Breast epithelium (tissue), 3 donors: ENCODE results near the gene GULP1.

ENCODE experiments used
- POLR2A ChIP-seq: fragments of 450-650 bp; IDR thresholded peaks from one replicate; pipeline ENCODE4 v1.6.1; 2016; ENCODE audit warnings: antibody characterized with exemption, mild to moderate bottlenecking, moderate library complexity
- POLR2AphosphoS5 ChIP-seq, 3 donors: sonication (generic); formaldehyde crosslinking; IDR thresholded peaks; one replicate each; pipeline ENCODE4 v1.6.1; 2017; ENCODE audit warnings: antibody characterized with exemption in 3 of 3
- TF ChIP-seq, protein P1 (sequence below), 3 donors: fragments of 450-650 bp; IDR thresholded peaks; one replicate each; pipeline ENCODE4 v1.5.1; 2016 to 2017; ENCODE audit warnings: antibody characterized with exemption in 3 of 3, mild to moderate bottlenecking in 3 of 3, moderate library complexity in 3 of 3

DNA sequence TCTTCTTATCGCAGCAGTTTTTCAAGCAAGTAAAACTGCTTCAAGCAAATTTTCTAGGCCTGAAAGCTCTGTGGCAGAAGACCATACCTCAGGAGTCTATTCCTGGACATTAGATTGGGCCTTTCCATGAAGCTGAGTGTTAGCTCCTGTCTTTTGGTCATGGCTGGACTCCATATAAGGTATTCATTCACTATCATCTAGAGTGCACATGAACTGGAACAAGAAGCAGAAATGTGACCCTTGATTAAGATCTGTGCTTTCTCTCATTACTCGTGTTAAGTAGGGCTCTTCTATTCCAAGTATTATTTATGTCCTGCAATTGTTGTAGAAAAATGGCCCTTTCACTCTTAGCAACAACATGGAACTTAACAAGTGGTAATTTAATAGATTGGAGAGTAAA lies 5.9 kb upstream of the GULP1 start:
- TF ChIP-seq, protein P1, sequence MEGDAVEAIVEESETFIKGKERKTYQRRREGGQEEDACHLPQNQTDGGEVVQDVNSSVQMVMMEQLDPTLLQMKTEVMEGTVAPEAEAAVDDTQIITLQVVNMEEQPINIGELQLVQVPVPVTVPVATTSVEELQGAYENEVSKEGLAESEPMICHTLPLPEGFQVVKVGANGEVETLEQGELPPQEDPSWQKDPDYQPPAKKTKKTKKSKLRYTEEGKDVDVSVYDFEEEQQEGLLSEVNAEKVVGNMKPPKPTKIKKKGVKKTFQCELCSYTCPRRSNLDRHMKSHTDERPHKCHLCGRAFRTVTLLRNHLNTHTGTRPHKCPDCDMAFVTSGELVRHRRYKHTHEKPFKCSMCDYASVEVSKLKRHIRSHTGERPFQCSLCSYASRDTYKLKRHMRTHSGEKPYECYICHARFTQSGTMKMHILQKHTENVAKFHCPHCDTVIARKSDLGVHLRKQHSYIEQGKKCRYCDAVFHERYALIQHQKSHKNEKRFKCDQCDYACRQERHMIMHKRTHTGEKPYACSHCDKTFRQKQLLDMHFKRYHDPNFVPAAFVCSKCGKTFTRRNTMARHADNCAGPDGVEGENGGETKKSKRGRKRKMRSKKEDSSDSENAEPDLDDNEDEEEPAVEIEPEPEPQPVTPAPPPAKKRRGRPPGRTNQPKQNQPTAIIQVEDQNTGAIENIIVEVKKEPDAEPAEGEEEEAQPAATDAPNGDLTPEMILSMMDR (IDR thresholded peaks at IDR 0.05) = no peak
- TF ChIP-seq POLR2AphosphoS5 (IDR thresholded peaks at IDR 0.05) = no peak
- TF ChIP-seq POLR2A = no peak
